WTC11 (cell line): ENCODE data around the gene LCAT. TPM values are rescaled to one million over a fixed set of nuclear protein-coding genes. Genes with fewer than 3 reads are reported as not detected.
A peak's percentile ranks its signal among the peaks of the same experiment; 100 is the strongest.

Source experiments
- ATAC-seq: fragments of 200-7000 bp; cut with Tn5 transposase; 2 replicates; pipeline ENCODE4 v1.10.0; 2021; ENCODE audit warnings: mild to moderate bottlenecking, moderate library complexity
- CTCF ChIA-PET: fragments of 300-600 bp; sonication (Branson Sonifier 250); formaldehyde crosslinking; loops from one replicate; lab custom pipeline; 2021; ENCODE audit warnings: antibody characterized with exemption; lab: Charles Lee
- POLR2A ChIA-PET: fragments of 350-600 bp; sonication (Branson Sonifier 250); formaldehyde crosslinking; loops from one replicate; lab custom pipeline; 2021; ENCODE audit warnings: antibody characterized with exemption; lab: Charles Lee
- DNase-seq: peaks from one replicate; pipeline ENCODE4 v3.0.0; 2021; ENCODE audit warnings: low spot score
- H3K27ac Mint-ChIP-seq: 2 replicates; pipeline ENCODE4 v1.8.0; 2021; ENCODE audit warnings: mixed read lengths
- H3K27me3 Mint-ChIP-seq: 2 replicates; pipeline ENCODE4 v1.8.0; 2021; ENCODE audit warnings: low read depth, mild to moderate bottlenecking, moderate library complexity, mixed read lengths
- H3K36me3 Mint-ChIP-seq: 2 replicates; pipeline ENCODE4 v1.8.0; 2021; ENCODE audit warnings: mixed read lengths
- H3K4me1 Mint-ChIP-seq: 2 replicates; pipeline ENCODE4 v1.8.0; 2022; ENCODE audit warnings: mixed read lengths
- H3K4me3 Mint-ChIP-seq: 2 replicates; pipeline ENCODE4 v1.8.0; 2021; ENCODE audit warnings: mild to moderate bottlenecking, moderate library complexity, mixed read lengths
- H3K9me3 Mint-ChIP-seq: 2 replicates; pipeline ENCODE4 v1.8.0; 2021; ENCODE audit warnings: mixed read lengths
- AFF4 ChIP-seq: sonication (generic); formaldehyde crosslinking; IDR thresholded peaks from 2 replicates; pipeline ENCODE4 v1.8.1; 2023; ENCODE audit warnings: mild to moderate bottlenecking, missing genetic modification reagents, borderline replicate concordance
- CBFB ChIP-seq: sonication (generic); formaldehyde crosslinking; IDR thresholded peaks from 2 replicates; pipeline ENCODE4 v1.8.1; 2022; ENCODE audit warnings: mild to moderate bottlenecking, low read depth, missing genetic modification reagents
- CREB1 ChIP-seq: sonication (generic); formaldehyde crosslinking; IDR thresholded peaks from 2 replicates; pipeline ENCODE4 v1.8.0; 2023; ENCODE audit warnings: mild to moderate bottlenecking, missing genetic modification reagents
- CREM ChIP-seq: sonication (generic); formaldehyde crosslinking; IDR thresholded peaks from 2 replicates; pipeline ENCODE4 v1.8.1; 2022; ENCODE audit warnings: mild to moderate bottlenecking, missing genetic modification reagents, moderate library complexity
- E2F4 ChIP-seq: sonication (generic); formaldehyde crosslinking; IDR thresholded peaks from 2 replicates; pipeline ENCODE4 v1.8.1; 2022; ENCODE audit warnings: low read depth, mild to moderate bottlenecking, moderate library complexity, missing genetic modification reagents, borderline replicate concordance
- ELF4 ChIP-seq: sonication (generic); formaldehyde crosslinking; IDR thresholded peaks from 2 replicates; pipeline ENCODE4 v1.8.1; 2022; ENCODE audit warnings: low read depth, mild to moderate bottlenecking, moderate library complexity, missing genetic modification reagents
- EMX1 ChIP-seq: fragments of 250-450 bp; sonication (Bioruptor Pico); IDR thresholded peaks from 2 replicates; pipeline ENCODE4 v1.8.0; 2021; ENCODE audit warnings: mild to moderate bottlenecking
- FOXJ3 ChIP-seq: sonication (generic); formaldehyde crosslinking; IDR thresholded peaks from 2 replicates; pipeline ENCODE4 v1.9.0; 2021; ENCODE audit warnings: missing genetic modification reagents, mild to moderate bottlenecking, borderline replicate concordance
- FOXP1 ChIP-seq: sonication (generic); formaldehyde crosslinking; IDR thresholded peaks from 2 replicates; pipeline ENCODE4 v1.8.0; 2022; ENCODE audit warnings: missing genetic modification reagents, mild to moderate bottlenecking, moderate library complexity, borderline replicate concordance
- JUN ChIP-seq: sonication (generic); formaldehyde crosslinking; IDR thresholded peaks from 2 replicates; pipeline ENCODE4 v1.8.0; 2023; ENCODE audit warnings: mild to moderate bottlenecking, missing genetic modification reagents
- MYBL2 ChIP-seq: sonication (generic); formaldehyde crosslinking; IDR thresholded peaks from 2 replicates; pipeline ENCODE4 v1.8.1; 2023; ENCODE audit warnings: mild to moderate bottlenecking, moderate library complexity, missing genetic modification reagents
- NFATC4 ChIP-seq: fragments of 250-450 bp; sonication (Bioruptor Pico); IDR thresholded peaks from 2 replicates; pipeline ENCODE4 v1.9.0; 2021; ENCODE audit warnings: mild to moderate bottlenecking
- NR2C2 ChIP-seq: sonication (generic); formaldehyde crosslinking; IDR thresholded peaks from 2 replicates; pipeline ENCODE4 v1.8.0; 2022; ENCODE audit warnings: mild to moderate bottlenecking, missing genetic modification reagents
- OVOL2 ChIP-seq: fragments of 250-450 bp; sonication (Bioruptor Pico); IDR thresholded peaks from 2 replicates; pipeline ENCODE4 v1.9.0; 2021; ENCODE audit warnings: mild to moderate bottlenecking, borderline replicate concordance
- PREB ChIP-seq: sonication (generic); formaldehyde crosslinking; IDR thresholded peaks from 2 replicates; pipeline ENCODE4 v1.8.1; 2022; ENCODE audit warnings: mild to moderate bottlenecking, missing genetic modification reagents, moderate library complexity, borderline replicate concordance
- PRRX2 ChIP-seq: fragments of 250-450 bp; sonication (Bioruptor Pico); IDR thresholded peaks from 2 replicates; pipeline ENCODE4 v1.8.0; 2021; ENCODE audit warnings: mild to moderate bottlenecking
- SP1 ChIP-seq: sonication (generic); formaldehyde crosslinking; conservative IDR thresholded peaks from 2 replicates; pipeline ENCODE4 v1.8.1; 2022; ENCODE audit warnings: missing genetic modification reagents
- USF1 ChIP-seq: sonication (generic); formaldehyde crosslinking; IDR thresholded peaks from 2 replicates; pipeline ENCODE4 v1.8.0; 2022; ENCODE audit warnings: mild to moderate bottlenecking, missing genetic modification reagents
- ZBTB43 ChIP-seq: sonication (generic); formaldehyde crosslinking; IDR thresholded peaks from 2 replicates; pipeline ENCODE4 v1.8.1; 2023; ENCODE audit warnings: mild to moderate bottlenecking, missing genetic modification reagents
- ZNF121 ChIP-seq: sonication (generic); formaldehyde crosslinking; IDR thresholded peaks from 2 replicates; pipeline ENCODE4 v1.8.0; 2023; ENCODE audit warnings: missing genetic modification reagents
- ZNF219 ChIP-seq: sonication (generic); formaldehyde crosslinking; IDR thresholded peaks from 2 replicates; pipeline ENCODE4 v1.8.0; 2023; ENCODE audit warnings: missing genetic modification reagents, mild to moderate bottlenecking, borderline replicate concordance
- ZNF232 ChIP-seq: sonication (generic); formaldehyde crosslinking; IDR thresholded peaks from 2 replicates; pipeline ENCODE4 v1.8.0; 2022; ENCODE audit warnings: mild to moderate bottlenecking, missing genetic modification reagents
- ZNF396 ChIP-seq: fragments of 250-450 bp; sonication (Bioruptor Pico); IDR thresholded peaks from 2 replicates; pipeline ENCODE4 v1.8.0; 2021; ENCODE audit warnings: mild to moderate bottlenecking, moderate library complexity, borderline replicate concordance
- total RNA-seq: library from RNA; stranded (reverse); gene quantifications from 3 replicates; pipeline ENCODE4 v1.2.3, GENCODE V29; 2021
- TF ChIP-seq, protein P1 (sequence below): sonication (generic); formaldehyde crosslinking; IDR thresholded peaks from 2 replicates; pipeline ENCODE4 v1.8.0; 2022; ENCODE audit warnings: mild to moderate bottlenecking, missing genetic modification reagents

The LCAT gene
- total RNA-seq, 1 experiment from 2014 or later, result 38.3 TPM

- Mint-ChIP-seq H3K36me3 (0 out of 2 replicates have a peak, but pooled peaks cover 5% of the 10 kb centered on the region), H3K27me3 (peaks cover 8% of the 10 kb centered on the region; the same call in 1 of the 2 replicates), H3K9me3 (no peaks in the 10 kb centered on the region), H3K4me1 (peaks cover 39% of the 10 kb centered on the region), H3K4me3 (peak overlapping the region; percentile 97), H3K27ac (peak overlapping the region; percentile 75; the same call in 1 of the 2 replicates)
- ATAC-seq (peak; percentile 11), DNase-seq (peak; percentile 43)
- ChIA-PET CTCF (interaction anchor here (0.6 to 1.7 kb wide), 6 partner anchors 12 to 400 kb away, joined by 3 read pairs; partner anchors contain the start of genes NRN1L, PRMT7 and SLC7A6OS), POLR2A (interaction anchor here (1.1 kb wide), 1 partner anchor 85 kb away, joined by 3 read pairs; the partner anchor contains the start of gene NRN1L)
- TF ChIP-seq ZNF121 (CRISPR knock-in tag), result 0 out of 2 replicates have a peak, but pooled peaks have one; percentile 8
- no peak for TF ChIP-seq ZNF219 (CRISPR knock-in tag)
Measured at GRCh38 chr16:67969254-67970039, 25.5 kb upstream of the LCAT start.

- Mint-ChIP-seq H3K4me3 (peak within 1 kb of the TSS; percentile 97), H3K27me3 (peaks cover 5% of the 10 kb centered on the region; the same call in 1 of the 2 replicates), H3K36me3 (0 out of 2 replicates have a peak, but pooled peaks cover 5% of the 10 kb centered on the region), H3K27ac (peak within 1 kb of the TSS; percentile 92), H3K4me1 (peaks cover 44% of the 10 kb centered on the region), H3K9me3 (no peaks in the 10 kb centered on the region)
- ChIA-PET POLR2A (interaction anchor here (1.1 kb wide), 1 partner anchor 84 kb away, joined by 3 read pairs; the partner anchor contains the start of gene NRN1L), CTCF (interaction anchor here (0.6 to 1.7 kb wide), 5 partner anchors 12 to 399 kb away, joined by 3 read pairs; partner anchors contain the start of genes DPEP3, NRN1L, PRMT7 and SLC7A6OS)
- DNase-seq (peak; percentile 78), ATAC-seq (peak; percentile 75)
- TF ChIP-seq, protein P1, sequence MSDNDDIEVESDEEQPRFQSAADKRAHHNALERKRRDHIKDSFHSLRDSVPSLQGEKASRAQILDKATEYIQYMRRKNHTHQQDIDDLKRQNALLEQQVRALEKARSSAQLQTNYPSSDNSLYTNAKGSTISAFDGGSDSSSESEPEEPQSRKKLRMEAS (CRISPR knock-in tag), result no peak
- TF ChIP-seq ZNF232 (CRISPR knock-in tag), result 0 out of 2 replicates have a peak, but pooled peaks have one; percentile 39
- TF ChIP-seq USF1 (CRISPR knock-in tag), result no peak
- TF ChIP-seq ZNF219 (CRISPR knock-in tag), result no peak
- no peak for TF ChIP-seq CBFB (CRISPR knock-in tag)
- no peak for TF ChIP-seq FOXJ3 (CRISPR knock-in tag)
- TF ChIP-seq EMX1 (CRISPR knock-in tag), result no peak
- TF ChIP-seq NR2C2 (CRISPR knock-in tag), result no peak
- TF ChIP-seq FOXP1, result no peak
- no peak for TF ChIP-seq JUN
- no peak for TF ChIP-seq E2F4 (CRISPR knock-in tag)
- no peak for TF ChIP-seq AFF4 (CRISPR knock-in tag)
- TF ChIP-seq OVOL2, result no peak
- TF ChIP-seq ELF4 (CRISPR knock-in tag), result no peak
- no peak for TF ChIP-seq CREB1
- TF ChIP-seq SP1 (CRISPR knock-in tag), result peak; percentile 97
- TF ChIP-seq PRRX2, result no peak
- TF ChIP-seq MYBL2 (CRISPR knock-in tag), result 0 out of 2 replicates have a peak, but pooled peaks have one; percentile 11
- TF ChIP-seq ZBTB43 (CRISPR knock-in tag), result no peak
- TF ChIP-seq ZNF396 (CRISPR knock-in tag), result no peak
- no peak for TF ChIP-seq PREB (CRISPR knock-in tag)
- TF ChIP-seq NFATC4 (CRISPR knock-in tag), result no peak
- TF ChIP-seq CREM, result no peak
Measured at GRCh38 chr16:67968400-67969253, 24.7 kb upstream of the LCAT start, which contains the start of gene SLC12A4. Gene SLC12A4, minus strand, starts transcription at chr16:67968637. Its CDS starts 84 bp downstream, at chr16:67968553.
